Stimulated activated naive CD8-positive, alpha-beta T cell treated with anti-CD3 and anti-CD28 coated beads, Interleukin-15, amount 100 ng/mL, for 72 hours (primary cell): ENCODE measurements around the gene NAXE.
"Not testable (repeated sequence)": the region's sequence is repeated elsewhere in the genome, so short reads cannot be mapped to it uniquely, and the experiment has no call there.

Source experiments
- ATAC-seq: fragments of 150-1000 bp; cut with Tn5 transposase; 2 replicates; pipeline ENCODE4 v1.10.0; 2021; ENCODE audit warnings: mild to moderate bottlenecking, moderate library complexity
- DNase-seq, 2 donors: peaks; one replicate each; pipeline ENCODE4 v3.0.0; 2021 to 2022
- H3K27ac Mint-ChIP-seq, 2 donors: one replicate each; pipeline ENCODE4 v1.8.0; 2022; ENCODE audit warnings: mild to moderate bottlenecking in 2 of 2, mixed read lengths in 2 of 2, moderate library complexity in 2 of 2
- H3K27me3 Mint-ChIP-seq: one replicate; pipeline ENCODE4 v1.8.0; 2022; ENCODE audit warnings: mixed read lengths
- H3K4me1 Mint-ChIP-seq: one replicate; pipeline ENCODE4 v1.8.0; 2022; ENCODE audit warnings: mild to moderate bottlenecking, mixed read lengths
- H3K4me3 Mint-ChIP-seq, 2 donors: one replicate each; pipeline ENCODE4 v1.8.0; 2022; ENCODE audit warnings: mild to moderate bottlenecking in 2 of 2, mixed read lengths in 2 of 2, moderate library complexity in 1 of 2
- H3K9me3 Mint-ChIP-seq, 2 donors: one replicate each; pipeline ENCODE4 v1.8.0; 2022; ENCODE audit warnings: mixed read lengths in 2 of 2

Gene NAXE

DNA sequence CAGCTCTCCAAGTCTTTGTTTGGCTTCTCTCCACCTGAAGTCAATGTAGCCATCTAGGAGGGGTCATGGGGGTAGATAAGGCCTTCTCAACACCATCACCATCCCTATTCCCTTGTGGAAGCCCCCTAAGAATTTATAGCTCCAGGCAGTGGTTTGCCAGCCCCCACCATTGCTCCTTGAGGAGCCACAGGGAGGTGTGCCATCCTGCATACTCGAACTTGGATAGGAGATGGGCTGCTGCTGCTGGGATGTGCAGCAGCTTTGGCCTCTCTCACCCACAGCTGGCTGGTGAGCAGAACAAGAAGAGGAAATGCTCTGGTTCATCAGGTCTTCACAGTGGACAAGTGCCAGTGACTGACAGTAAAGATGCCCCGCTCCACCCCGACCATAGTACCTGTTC lies 4.8 kb downstream of the NAXE start:
- Mint-ChIP-seq H3K4me1 (peaks cover 38% of the 10 kb centered on the region), H3K9me3 (no peaks in the 10 kb centered on the region), H3K27ac (no peak overlapping the region), H3K4me3 (no peak overlapping the region), H3K27me3 (no peaks in the 10 kb centered on the region)
- no peak for DNase-seq
- no peak for ATAC-seq

DNA sequence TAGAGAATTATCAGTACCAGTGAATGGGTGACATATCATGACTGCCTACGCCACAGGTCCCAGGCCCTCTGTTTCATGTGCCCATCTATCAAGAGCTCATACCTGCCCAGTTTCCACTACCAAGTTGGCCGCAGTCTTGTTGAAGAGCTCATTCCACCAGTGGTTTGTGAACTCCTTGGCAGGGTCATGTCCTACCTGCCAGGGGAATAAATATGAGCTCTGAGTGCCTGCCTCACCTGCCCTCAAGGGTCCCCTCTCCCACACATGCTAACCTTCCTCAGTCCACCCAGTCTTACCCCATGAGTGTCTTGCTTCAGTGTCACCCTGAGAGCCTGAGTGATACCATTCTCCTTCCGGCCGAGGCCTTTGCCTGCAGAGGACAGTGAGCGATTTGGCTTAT lies 6.5 kb downstream of the NAXE start:
- Mint-ChIP-seq H3K9me3 (no peaks in the 10 kb centered on the region), H3K4me3 (peak overlapping the region in 1 of 2 donors; percentile 6), H3K27ac (peak overlapping the region; percentile 5 to 16), H3K27me3 (no peaks in the 10 kb centered on the region), H3K4me1 (peaks cover 46% of the 10 kb centered on the region)
- DNase-seq (no peak), ATAC-seq (no peak)

DNA sequence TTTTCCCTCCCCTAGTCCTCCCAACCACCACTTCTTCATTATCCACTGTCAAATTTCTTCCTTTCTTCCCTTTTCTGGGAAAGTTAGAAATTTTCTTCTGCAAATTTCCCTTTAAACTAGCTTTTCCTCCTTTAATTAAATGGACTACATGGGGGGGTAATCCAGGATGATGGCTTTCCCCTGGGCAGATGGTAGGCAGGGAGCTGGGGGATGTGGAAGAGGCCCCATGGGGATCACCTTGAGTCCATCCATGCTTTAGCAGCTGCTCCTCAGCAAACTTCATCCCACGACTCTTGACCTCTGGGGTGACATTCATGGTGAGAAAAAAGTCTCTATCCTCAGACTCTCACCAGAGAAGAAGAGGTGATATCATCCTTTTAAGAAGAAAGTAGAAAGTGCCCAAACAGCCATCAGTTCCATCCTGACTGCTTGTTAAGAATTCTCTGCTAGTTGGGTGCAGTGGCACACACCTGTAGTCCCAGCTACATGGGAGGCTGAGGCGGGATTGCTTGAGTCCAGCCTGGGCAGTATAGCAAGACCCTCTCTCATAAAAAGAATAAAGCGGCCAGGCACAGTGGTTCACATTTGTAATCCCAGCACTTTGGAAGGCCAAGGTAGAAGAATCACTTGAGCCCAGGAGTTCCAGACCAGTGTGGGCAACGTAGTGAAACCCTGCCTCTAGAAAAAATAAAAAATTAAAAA lies 7.3 kb downstream of the NAXE start:
- Mint-ChIP-seq H3K27ac (peak overlapping the region; percentile 3 to 59), H3K27me3 (no peaks in the 10 kb centered on the region), H3K4me1 (peaks cover 45% of the 10 kb centered on the region), H3K9me3 (no peaks in the 10 kb centered on the region), H3K4me3 (peak overlapping the region in 1 of 2 donors; percentile 14)
- DNase-seq (no peak), ATAC-seq (no peak)

DNA sequence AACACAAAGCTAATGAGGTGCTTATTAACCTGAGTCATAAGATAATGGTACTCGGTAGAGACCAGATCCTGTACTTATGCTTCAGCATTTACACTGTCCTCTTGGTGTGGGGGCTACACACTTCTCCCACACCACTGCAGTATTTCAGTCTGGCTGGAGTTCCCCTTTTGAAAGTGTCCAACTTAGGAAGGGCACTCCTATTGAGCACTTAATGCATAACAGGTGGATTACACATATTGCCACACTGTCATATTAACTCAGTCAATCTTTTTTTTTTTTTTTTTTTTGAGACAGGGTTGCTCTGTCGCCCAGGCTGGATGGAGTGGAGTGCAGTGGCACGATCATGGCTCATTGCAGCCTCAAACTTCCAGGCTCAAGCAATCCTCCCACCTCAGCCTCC lies 8.2 kb downstream of the NAXE start:
- ATAC-seq = peak; percentile 88
- Mint-ChIP-seq H3K27me3 (no peaks in the 10 kb centered on the region), H3K9me3 (no peaks in the 10 kb centered on the region), H3K4me3 (peak overlapping the region; percentile 89 to 100), H3K27ac (peak overlapping the region in 1 of 2 donors; percentile 1), H3K4me1 (peaks cover 45% of the 10 kb centered on the region)
- no peak for DNase-seq

DNA sequence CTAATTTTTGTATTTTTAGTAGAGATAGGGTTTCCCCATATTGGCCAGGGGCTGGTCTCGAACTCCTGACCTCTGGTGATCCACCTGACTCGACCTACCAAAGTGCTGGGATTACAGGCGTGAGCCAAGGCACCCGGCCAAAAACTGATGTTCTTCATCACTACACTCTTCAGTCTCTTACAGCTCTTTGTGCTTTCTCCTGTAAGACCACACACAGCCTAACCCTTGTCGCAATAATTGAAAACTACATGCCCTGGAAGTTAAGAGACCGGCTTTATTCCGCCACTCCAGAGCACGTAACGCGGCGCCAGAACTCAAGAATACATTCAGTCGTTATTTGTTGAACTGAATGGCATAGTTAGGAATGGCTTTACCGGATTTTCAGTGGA lies 9.2 kb downstream of the NAXE start:
- ATAC-seq (peak; percentile 21), DNase-seq (no peak)
- Mint-ChIP-seq H3K27me3 (no peaks in the 10 kb centered on the region), H3K4me3 (peak overlapping the region; percentile 89 to 100), H3K27ac (peak overlapping the region; percentile 97 to 100), H3K9me3 (no peaks in the 10 kb centered on the region), H3K4me1 (peaks cover 45% of the 10 kb centered on the region)

DNA sequence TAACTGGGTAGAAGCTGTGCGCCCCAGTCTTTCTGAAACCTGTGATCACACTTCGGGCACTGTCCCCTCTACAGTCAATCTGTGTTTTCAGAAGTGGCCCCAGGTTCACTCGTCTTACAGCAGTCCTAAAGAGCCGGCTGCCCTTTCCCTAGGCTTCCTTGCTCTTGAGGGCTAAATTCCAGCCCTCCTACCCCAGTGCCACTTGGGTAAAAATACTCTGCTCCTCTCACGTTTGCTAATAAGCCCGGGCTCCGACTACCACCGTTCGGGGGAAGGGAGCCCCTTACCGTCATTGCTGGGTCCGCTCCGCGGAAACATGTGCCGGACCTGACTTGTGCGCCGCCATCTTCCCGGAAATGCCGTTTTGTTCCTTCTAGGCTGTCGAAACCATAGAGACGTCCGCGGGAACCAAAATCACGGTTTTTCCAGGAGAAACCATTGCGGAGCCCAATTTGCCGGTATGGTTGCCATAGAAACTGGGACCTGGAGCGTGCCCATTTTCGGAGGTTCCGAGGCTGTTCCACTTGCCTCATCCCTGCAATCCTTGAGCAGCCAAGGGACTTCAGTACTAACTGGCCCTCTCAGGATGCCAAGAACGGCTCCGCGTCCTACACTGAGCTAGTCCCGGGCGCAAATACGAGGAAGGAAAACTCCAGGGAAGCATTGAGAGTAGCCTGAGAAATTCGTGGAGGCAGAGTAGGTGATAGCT lies 9.7 kb downstream of the NAXE start, which contains the start of gene GPATCH4:
GPATCH4 (minus strand) TSS at position 358 of the 709 bp plus-strand sequence.
- no peaks in the 10 kb centered on the region for H3K27me3 Mint-ChIP-seq
- ATAC-seq (peak; percentile 82), DNase-seq (peak; percentile 76 to 87)
- peaks cover 45% of the 10 kb centered on the region for H3K4me1 Mint-ChIP-seq
- peak within 1 kb of the TSS; percentile 89 to 100 for H3K4me3 Mint-ChIP-seq
- no peaks in the 10 kb centered on the region for H3K9me3 Mint-ChIP-seq
- peak within 1 kb of the TSS; percentile 97 to 100 for H3K27ac Mint-ChIP-seq

DNA sequence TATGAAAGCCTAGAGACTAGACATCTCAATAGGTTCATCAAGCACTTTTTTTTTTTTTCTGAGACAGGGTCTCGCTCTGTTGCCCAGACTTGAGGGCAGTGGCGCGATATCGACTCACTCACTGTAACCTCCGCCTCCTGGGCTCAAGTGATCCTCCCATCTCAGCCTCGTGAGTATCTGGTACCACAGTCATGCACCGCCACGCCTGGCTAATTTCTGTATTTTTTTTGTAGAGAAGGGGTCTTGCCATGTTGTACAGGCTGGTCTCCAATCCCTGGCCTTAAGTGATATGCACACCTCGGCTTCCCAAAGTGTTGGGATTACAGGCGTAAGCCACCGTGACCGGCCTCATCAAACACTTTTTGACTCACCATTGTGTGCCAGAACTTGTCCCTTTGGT lies 10.3 kb downstream of the NAXE start:
- Mint-ChIP-seq H3K4me3 (peak overlapping the region; percentile 89 to 100), H3K4me1 (peaks cover 45% of the 10 kb centered on the region), H3K27me3 (no peaks in the 10 kb centered on the region), H3K9me3 (no peaks in the 10 kb centered on the region), H3K27ac (peak overlapping the region; percentile 54 to 97)
- no peak for DNase-seq
- ATAC-seq = no peak

DNA sequence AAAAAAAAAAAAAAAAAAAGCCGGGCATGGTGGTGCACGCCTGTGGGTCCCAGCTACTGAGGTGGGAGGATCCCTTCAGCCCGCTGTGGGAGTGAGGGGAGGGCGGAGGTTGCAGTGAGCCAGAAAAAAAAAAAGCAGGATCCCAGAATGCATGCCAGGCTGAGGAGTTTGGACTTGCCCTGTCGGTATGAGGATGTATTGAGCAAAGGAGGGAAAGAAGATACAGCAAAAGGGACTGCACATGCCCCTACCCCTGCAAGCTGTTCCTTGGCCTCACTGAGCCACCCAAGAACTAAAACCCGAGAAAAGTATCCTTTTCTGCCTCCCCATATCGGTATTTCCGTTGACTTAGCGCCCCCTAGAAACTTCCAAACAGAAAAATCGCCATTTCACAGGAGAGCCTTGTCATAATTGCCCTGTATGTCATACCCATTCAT lies 11.0 kb downstream of the NAXE start:
- Mint-ChIP-seq H3K9me3 (no peaks in the 10 kb centered on the region), H3K27ac (peak overlapping the region in 1 of 2 donors; percentile 57), H3K4me1 (peaks cover 48% of the 10 kb centered on the region), H3K27me3 (no peaks in the 10 kb centered on the region), H3K4me3 (peak overlapping the region; percentile 55 to 64)
- DNase-seq (no peak), ATAC-seq (no peak)

DNA sequence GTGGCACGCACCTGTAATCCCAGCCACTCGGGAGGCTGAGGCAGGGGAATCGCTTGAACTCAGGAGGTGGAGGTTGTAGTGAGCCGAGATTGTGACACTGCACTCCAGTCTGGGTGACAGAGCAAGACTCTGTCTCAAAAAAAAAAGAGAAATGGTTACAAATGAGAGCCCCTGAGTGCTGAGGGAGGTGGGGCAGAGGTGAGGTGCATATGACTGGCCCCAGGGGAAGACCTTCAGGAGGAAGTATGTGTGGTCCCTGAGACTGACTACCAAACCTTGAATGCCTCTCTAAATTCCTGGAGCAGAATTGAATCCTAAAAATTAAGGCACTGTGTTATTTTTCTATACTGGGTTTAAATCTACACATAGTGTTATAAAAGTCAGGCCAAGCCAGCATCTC lies 15.8 kb downstream of the NAXE start:
- DNase-seq, H3K27ac Mint-ChIP-seq, H3K4me3 Mint-ChIP-seq, ATAC-seq, H3K9me3 Mint-ChIP-seq: not testable (repeated sequence)
- peaks cover 11% of the 10 kb centered on the region for H3K27me3 Mint-ChIP-seq
- H3K4me1 Mint-ChIP-seq = peaks cover 29% of the 10 kb centered on the region

DNA sequence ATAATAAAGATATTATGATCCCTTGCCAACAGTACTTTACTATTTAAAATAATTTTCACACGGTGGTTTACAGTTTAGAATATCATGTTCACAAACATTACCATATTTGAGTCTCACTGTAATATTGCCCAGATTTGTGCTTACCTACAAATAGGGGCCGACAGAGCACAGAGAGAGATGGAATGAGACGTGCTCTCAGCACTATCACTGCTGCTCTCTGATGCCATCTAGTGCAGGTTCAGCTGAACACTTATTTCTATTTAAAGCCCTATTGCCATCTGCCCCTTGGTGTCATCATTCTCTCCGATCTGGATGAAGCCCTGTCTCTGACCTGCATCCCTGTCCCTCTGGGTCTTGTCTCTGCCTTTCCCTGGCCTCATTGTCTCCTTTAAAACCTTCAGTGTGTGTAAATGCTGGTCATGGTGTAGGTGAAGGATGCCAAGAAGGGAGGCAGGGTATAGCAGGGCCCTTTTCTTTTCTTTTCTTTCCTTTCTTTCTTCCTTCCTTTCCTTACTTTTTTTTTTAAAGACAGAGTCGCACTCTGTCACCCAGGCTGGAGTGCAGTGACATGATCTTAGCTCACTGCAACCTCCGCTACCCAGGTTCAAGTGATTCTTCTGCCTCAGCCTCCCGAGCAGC lies 16.6 kb downstream of the NAXE start:
- peak overlapping the region in 1 of 2 donors; percentile 41 for H3K4me3 Mint-ChIP-seq
- peak; percentile 97 for ATAC-seq
- peaks cover 19% of the 10 kb centered on the region for H3K27me3 Mint-ChIP-seq

DNA sequence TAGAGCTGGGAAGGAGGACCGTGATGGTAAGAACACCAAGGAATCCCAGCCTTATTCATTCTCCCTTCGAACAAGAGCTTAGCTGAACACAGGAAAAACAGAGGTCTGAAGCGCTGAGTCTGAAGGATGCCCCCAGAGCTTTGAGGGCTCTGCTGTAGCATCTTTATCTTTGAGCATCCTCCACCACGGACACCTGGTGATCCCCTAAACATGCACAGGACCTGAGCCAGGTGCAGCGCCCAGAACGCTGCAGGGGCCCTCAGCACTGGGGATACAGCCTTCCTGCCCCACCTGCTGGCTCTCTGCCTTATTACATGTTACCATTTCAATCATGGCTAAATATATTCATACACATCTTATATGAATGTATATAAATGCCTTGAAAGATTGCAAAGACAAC lies 17.4 kb downstream of the NAXE start:
- peak; percentile 62 to 66 for DNase-seq
- H3K9me3 Mint-ChIP-seq = no peaks in the 10 kb centered on the region

More for the DNA sequence above, 16.6 kb downstream of the NAXE start:
- Mint-ChIP-seq H3K27ac (no peak overlapping the region), H3K9me3 (no peaks in the 10 kb centered on the region), H3K4me1 (peaks cover 21% of the 10 kb centered on the region)
- peak; percentile 64 to 73 for DNase-seq

DNA sequence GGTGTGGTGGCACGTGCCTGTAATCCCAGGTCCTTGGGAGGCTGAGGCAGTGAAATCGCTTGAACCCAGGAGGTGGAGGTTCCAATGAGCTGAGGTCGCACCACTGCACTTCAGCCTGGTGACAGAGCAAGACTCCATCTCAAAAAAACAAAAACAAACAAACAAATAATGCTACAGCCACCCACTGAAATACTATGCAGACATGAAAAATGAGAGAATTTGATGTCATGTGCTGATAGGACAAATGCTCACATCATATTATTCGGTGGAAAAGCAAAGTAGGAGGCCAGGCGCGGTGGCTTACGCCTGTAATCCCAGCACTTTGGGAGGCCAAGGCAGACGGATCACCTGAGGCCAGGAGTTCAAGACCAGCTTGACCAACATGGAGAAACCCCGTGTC lies 18.5 kb downstream of the NAXE start:
- H3K4me1 Mint-ChIP-seq = peaks cover 20% of the 10 kb centered on the region
- peaks cover 20% of the 10 kb centered on the region for H3K27me3 Mint-ChIP-seq
- DNase-seq, H3K4me3 Mint-ChIP-seq, H3K9me3 Mint-ChIP-seq, ATAC-seq, H3K27ac Mint-ChIP-seq: not testable (repeated sequence)

More for the DNA sequence above, 17.4 kb downstream of the NAXE start:
- ATAC-seq = peak; percentile 90
- Mint-ChIP-seq H3K27me3 (peaks cover 20% of the 10 kb centered on the region), H3K27ac (no peak overlapping the region), H3K4me1 (peaks cover 20% of the 10 kb centered on the region), H3K4me3 (peak overlapping the region in 1 of 2 donors; percentile 21)

DNA sequence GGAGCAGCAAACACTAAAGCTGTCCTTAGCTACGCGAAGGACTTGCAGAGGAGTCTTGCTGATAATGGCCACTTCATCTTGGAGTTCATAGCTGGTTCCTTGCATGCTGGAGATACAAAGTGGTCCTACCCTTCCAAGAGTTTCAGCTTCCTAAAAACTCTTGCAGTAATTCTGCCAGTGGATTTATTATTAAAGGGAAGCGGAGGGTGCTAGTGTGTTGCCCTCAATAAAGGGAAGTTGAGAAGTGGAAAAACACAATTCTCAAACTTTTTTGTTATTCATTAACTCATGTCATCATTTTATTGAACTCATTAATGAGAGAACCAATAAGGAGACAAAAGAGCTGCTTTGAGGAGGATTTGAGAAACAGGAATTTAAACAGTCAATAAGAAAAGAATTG lies 21.1 kb downstream of the NAXE start:
- ATAC-seq (no peak), DNase-seq (no peak)
- Mint-ChIP-seq H3K4me3 (no peak overlapping the region), H3K4me1 (peaks cover 15% of the 10 kb centered on the region), H3K9me3 (no peaks in the 10 kb centered on the region), H3K27me3 (peaks cover 29% of the 10 kb centered on the region), H3K27ac (no peak overlapping the region)

DNA sequence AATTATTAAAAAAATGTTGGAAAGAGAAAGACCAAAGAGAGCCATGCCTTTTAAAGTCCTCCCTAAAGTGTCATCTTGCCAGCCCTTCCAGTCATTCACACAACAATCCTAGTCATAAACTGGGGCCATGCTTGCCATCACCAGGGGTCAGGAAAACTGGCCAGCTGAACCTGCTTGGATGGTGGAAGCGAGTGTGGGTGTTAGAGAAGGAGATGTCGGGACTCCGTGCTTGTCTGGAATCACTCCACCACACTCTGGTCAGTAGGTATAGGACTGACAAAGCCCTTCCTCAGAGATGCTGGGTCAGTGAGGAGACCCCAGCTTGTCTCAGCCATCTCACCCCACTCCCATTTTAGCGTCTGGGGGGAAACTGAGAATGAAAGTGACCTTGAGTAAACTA lies 24.4 kb downstream of the NAXE start:
- no peak for ATAC-seq
- Mint-ChIP-seq H3K4me1 (peaks cover 11% of the 10 kb centered on the region), H3K4me3 (no peak overlapping the region), H3K27me3 (peaks cover 44% of the 10 kb centered on the region), H3K27ac (no peak overlapping the region), H3K9me3 (no peaks in the 10 kb centered on the region)
- no peak for DNase-seq

DNA sequence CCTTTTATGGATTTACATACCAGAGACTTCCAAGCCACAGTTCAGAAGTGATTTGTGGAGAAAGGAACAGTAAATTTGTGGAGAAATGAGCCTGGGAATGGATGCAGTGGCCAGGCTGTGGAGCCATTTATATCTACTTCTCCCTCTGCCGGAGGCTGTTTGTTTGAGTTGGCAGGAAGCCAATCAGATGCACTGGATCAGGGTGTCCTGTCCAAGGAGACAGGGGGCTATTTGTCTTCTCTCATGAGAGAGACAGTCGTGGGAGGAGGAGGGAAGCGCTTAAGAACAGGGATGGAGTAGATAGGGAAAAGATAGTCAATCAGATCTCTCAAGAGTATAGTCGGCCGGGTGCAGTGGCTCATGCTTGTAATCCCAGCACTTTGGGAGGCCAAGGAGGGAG lies 24.9 kb downstream of the NAXE start:
- DNase-seq = no peak
- no peak for ATAC-seq
- H3K27me3 Mint-ChIP-seq = peaks cover 49% of the 10 kb centered on the region
- peaks cover 11% of the 10 kb centered on the region for H3K4me1 Mint-ChIP-seq
- H3K4me3 Mint-ChIP-seq = no peak overlapping the region
- no peaks in the 10 kb centered on the region for H3K9me3 Mint-ChIP-seq
- H3K27ac Mint-ChIP-seq = no peak overlapping the region
